Germinal center (tissue), 1 donor: ENCODE measurements around the gene CACFD1.

Experiments used
- DNase-seq: peaks from one replicate; pipeline ENCODE4 v3.0.0; 2012; ENCODE audit warnings: mixed read lengths, low spot score

The CACFD1 gene

GRCh38 chr9:133464638-133465037, 4.9 kb downstream of the CACFD1 start:
- DNase-seq, result no peak

- no peak for DNase-seq
These were observed 6.2 kb downstream of the CACFD1 start for GRCh38 chr9:133465984-133466383.

- no peak for DNase-seq
These were observed 7.3 kb downstream of the CACFD1 start for GRCh38 chr9:133467101-133467500.

GRCh38 chr9:133468374-133468773, 8.6 kb downstream of the CACFD1 start:
- DNase-seq, result no peak

GRCh38 chr9:133468777-133469421, 9.1 kb downstream of the CACFD1 start:
- DNase-seq, result no peak

- DNase-seq, result no peak
These were observed 10.7 kb downstream of the CACFD1 start for GRCh38 chr9:133470427-133470924.

- no peak for DNase-seq
These were observed 11.2 kb downstream of the CACFD1 start for GRCh38 chr9:133470988-133471387.

- no peak for DNase-seq
These were observed 11.9 kb downstream of the CACFD1 start for GRCh38 chr9:133471551-133472276.

- no peak for DNase-seq
These were observed 12.5 kb downstream of the CACFD1 start for GRCh38 chr9:133472277-133472645.

- DNase-seq, result no peak
These were observed 13.1 kb downstream of the CACFD1 start for GRCh38 chr9:133472753-133473378.

GRCh38 chr9:133473743-133474142, 14.0 kb downstream of the CACFD1 start:
- DNase-seq, result no peak

GRCh38 chr9:133474215-133474614, 14.4 kb downstream of the CACFD1 start:
- DNase-seq, result no peak

- no peak for DNase-seq
These were observed 15.1 kb downstream of the CACFD1 start for GRCh38 chr9:133474853-133475252.

GRCh38 chr9:133475292-133476012, 15.7 kb downstream of the CACFD1 start:
- DNase-seq, result no peak

- DNase-seq, result no peak
These were observed 16.5 kb downstream of the CACFD1 start for GRCh38 chr9:133476036-133476931.

GRCh38 chr9:133476941-133477340, 17.2 kb downstream of the CACFD1 start:
- no peak for DNase-seq

GRCh38 chr9:133477461-133477860, 17.7 kb downstream of the CACFD1 start:
- no peak for DNase-seq

- peak; percentile 62 for DNase-seq
These were observed 18.4 kb downstream of the CACFD1 start for GRCh38 chr9:133477992-133478850.

GRCh38 chr9:133478851-133479711, 19.3 kb downstream of the CACFD1 start, which contains the start of gene SLC2A6:
Gene SLC2A6 (minus strand): TSS chr9:133479099. CDS start chr9:133479059, 40 bp downstream.
- peak; percentile 94 for DNase-seq
